Transverse colon (tissue), 3 donors: Measurements from ENCODE around the gene ADAM23.

Experiments
- EP300 ChIP-seq: sonication (generic); formaldehyde crosslinking; IDR thresholded peaks from one replicate; pipeline ENCODE4 v1.6.1; 2017; ENCODE audit warnings: antibody characterized with exemption, low read depth
- POLR2A ChIP-seq: fragments of 450-650 bp; IDR thresholded peaks from one replicate; pipeline ENCODE4 v1.6.1; 2016; ENCODE audit warnings: antibody characterized with exemption, mild to moderate bottlenecking, moderate library complexity
- TF ChIP-seq, protein P1 (sequence below), 5 experiments: fragments of 200-600 bp in 3 of 5; fragments of 450-650 bp in 2 of 5; sonication (generic) in 3 of 5; IDR thresholded peaks; 1 replicate in 2 of 5; 2 replicates in 3 of 5; pipeline ENCODE4 v1.5.1; 2016 to 2017; ENCODE audit warnings: antibody characterized with exemption in 5 of 5, inconsistent platforms in 3 of 5, mild to moderate bottlenecking in 2 of 5, moderate library complexity in 1 of 5

DNA sequence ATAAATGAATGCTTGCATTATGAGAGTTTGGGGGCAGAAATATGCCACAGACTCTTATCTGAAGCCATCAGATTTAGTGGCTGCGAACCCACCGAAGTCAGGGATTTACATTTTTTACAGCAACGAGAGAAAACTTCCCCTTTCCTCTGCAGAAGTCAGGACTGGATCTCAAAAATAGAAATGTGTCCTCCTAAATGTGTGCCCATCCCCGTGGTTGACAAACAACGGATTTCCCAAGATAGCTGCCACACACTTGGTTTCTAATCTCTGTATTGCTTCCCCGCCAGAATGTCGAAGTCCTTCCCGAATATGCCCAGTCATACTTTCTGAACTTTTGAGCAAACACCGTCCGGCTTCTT is 879 bp upstream of the ADAM23 start:
- TF ChIP-seq EP300 (no peak), POLR2A (no peak)
- TF ChIP-seq, protein P1, sequence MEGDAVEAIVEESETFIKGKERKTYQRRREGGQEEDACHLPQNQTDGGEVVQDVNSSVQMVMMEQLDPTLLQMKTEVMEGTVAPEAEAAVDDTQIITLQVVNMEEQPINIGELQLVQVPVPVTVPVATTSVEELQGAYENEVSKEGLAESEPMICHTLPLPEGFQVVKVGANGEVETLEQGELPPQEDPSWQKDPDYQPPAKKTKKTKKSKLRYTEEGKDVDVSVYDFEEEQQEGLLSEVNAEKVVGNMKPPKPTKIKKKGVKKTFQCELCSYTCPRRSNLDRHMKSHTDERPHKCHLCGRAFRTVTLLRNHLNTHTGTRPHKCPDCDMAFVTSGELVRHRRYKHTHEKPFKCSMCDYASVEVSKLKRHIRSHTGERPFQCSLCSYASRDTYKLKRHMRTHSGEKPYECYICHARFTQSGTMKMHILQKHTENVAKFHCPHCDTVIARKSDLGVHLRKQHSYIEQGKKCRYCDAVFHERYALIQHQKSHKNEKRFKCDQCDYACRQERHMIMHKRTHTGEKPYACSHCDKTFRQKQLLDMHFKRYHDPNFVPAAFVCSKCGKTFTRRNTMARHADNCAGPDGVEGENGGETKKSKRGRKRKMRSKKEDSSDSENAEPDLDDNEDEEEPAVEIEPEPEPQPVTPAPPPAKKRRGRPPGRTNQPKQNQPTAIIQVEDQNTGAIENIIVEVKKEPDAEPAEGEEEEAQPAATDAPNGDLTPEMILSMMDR (IDR thresholded peaks at IDR 0.05) = no peak
